G401.6 (cell line): ENCODE measurements around the gene STYXL2.

Experiments used
- FAIRE-seq: peaks from 2 replicates; lab custom pipeline; 2012; peaks lifted over from hg19 to GRCh38; lab: Jason Lieb, UNC

The STYXL2 gene

GRCh38 chr1:167110586-167110985, 16.7 kb downstream of the STYXL2 start:
- FAIRE-seq = no peak

GRCh38 chr1:167111868-167112709, 18.2 kb downstream of the STYXL2 start:
- no peak for FAIRE-seq

GRCh38 chr1:167114725-167115124, 20.9 kb downstream of the STYXL2 start:
- FAIRE-seq = no peak

GRCh38 chr1:167115655-167116054, 21.8 kb downstream of the STYXL2 start:
- FAIRE-seq = no peak

- FAIRE-seq = no peak
These were observed 22.3 kb downstream of the STYXL2 start for GRCh38 chr1:167116174-167116573.

- no peak for FAIRE-seq
These were observed 23.4 kb downstream of the STYXL2 start for GRCh38 chr1:167117225-167117624.

GRCh38 chr1:167118188-167118587, 24.3 kb downstream of the STYXL2 start:
- FAIRE-seq = no peak

GRCh38 chr1:167119696-167120095, 25.8 kb downstream of the STYXL2 start:
- no peak for FAIRE-seq

GRCh38 chr1:167120899-167121298, 27.0 kb downstream of the STYXL2 start:
- FAIRE-seq = no peak

- FAIRE-seq = no peak
These were observed 27.7 kb downstream of the STYXL2 start for GRCh38 chr1:167121375-167122120.

GRCh38 chr1:167122121-167122480, 28.2 kb downstream of the STYXL2 start:
- no peak for FAIRE-seq

- FAIRE-seq = no peak
These were observed 28.7 kb downstream of the STYXL2 start for GRCh38 chr1:167122568-167122967.

- FAIRE-seq = no peak
These were observed 32.4 kb downstream of the STYXL2 start for GRCh38 chr1:167126317-167126716.

- FAIRE-seq = no peak
These were observed 32.9 kb downstream of the STYXL2 start for GRCh38 chr1:167126811-167127210.

- FAIRE-seq = no peak
These were observed 33.4 kb downstream of the STYXL2 start for GRCh38 chr1:167127236-167127635.

GRCh38 chr1:167127661-167128060, 33.8 kb downstream of the STYXL2 start:
- FAIRE-seq = no peak

GRCh38 chr1:167128261-167129227, 34.7 kb downstream of the STYXL2 start:
- FAIRE-seq = no peak

GRCh38 chr1:167130829-167131510, 37.1 kb downstream of the STYXL2 start:
- no peak for FAIRE-seq

- FAIRE-seq = no peak
These were observed 38.6 kb downstream of the STYXL2 start for GRCh38 chr1:167132301-167133010.

- no peak for FAIRE-seq
These were observed 41.5 kb downstream of the STYXL2 start for GRCh38 chr1:167135281-167135840.

GRCh38 chr1:167136191-167136614, 42.3 kb downstream of the STYXL2 start:
- FAIRE-seq = no peak
